GM12891 (cell line): ENCODE data around the gene ELOVL3.

Experiments
- POLR2A ChIP-seq: IDR thresholded peaks from 2 replicates; pipeline ENCODE4 v1.6.1; 2011; ENCODE audit warnings: low read depth, low read length, control low read depth
- POLR2AphosphoS5 ChIP-seq: IDR thresholded peaks from 2 replicates; pipeline ENCODE4 v1.6.1; 2011; ENCODE audit warnings: low read depth, low read length, control low read depth
- SPI1 ChIP-seq: IDR thresholded peaks from 2 replicates; pipeline ENCODE4 v1.6.1; 2011; ENCODE audit warnings: low read depth, low read length, control low read depth
- TAF1 ChIP-seq: IDR thresholded peaks from 2 replicates; pipeline ENCODE4 v1.6.1; 2011; ENCODE audit warnings: low read depth, low read length, control low read depth

GRCh38 chr10:102245932-102246251, 19.8 kb downstream of the ELOVL3 start:
- TF ChIP-seq POLR2AphosphoS5 = no peak
- TF ChIP-seq TAF1 = no peak
- TF ChIP-seq POLR2A = no peak
- TF ChIP-seq SPI1 = no peak
